ENCODE results near the gene ASXL2.

The ASXL2 gene

DNA sequence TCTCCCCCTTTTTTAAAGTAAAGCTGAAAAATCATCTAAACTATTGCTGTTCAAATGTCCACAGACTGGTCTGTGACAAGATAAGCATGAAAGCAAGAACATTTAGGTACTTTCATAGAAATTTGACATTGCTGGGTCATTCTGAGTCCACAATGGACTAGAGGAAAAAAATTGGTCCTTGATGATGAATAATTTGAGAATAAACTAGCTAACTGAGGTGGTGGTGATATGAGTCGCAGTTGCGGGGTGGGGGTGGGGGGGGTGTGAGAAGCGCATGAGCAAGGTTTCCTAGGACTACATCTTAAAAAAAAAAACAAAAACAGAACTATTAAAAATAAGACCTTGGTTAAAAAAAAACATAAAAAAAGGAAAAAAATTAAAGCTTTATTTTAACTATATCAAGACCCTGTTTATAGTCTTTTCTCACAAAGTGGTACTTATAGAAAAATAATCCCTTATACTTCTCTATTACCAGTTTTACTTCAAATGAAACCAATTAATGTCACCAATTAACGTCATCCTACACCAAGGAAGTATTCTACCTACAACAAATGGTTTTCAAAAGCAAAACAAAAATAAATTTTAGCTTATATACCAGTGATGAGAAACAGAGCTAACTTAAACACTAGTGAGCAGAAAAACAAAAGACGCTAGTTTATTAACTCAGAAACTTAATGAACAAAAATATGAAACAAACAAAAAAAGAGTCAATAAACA is 88.1 kb downstream of the ASXL2 start:
- H3K9me3 ChIP-seq = no peaks in the 10 kb centered on the region
- TF ChIP-seq, protein P1, sequence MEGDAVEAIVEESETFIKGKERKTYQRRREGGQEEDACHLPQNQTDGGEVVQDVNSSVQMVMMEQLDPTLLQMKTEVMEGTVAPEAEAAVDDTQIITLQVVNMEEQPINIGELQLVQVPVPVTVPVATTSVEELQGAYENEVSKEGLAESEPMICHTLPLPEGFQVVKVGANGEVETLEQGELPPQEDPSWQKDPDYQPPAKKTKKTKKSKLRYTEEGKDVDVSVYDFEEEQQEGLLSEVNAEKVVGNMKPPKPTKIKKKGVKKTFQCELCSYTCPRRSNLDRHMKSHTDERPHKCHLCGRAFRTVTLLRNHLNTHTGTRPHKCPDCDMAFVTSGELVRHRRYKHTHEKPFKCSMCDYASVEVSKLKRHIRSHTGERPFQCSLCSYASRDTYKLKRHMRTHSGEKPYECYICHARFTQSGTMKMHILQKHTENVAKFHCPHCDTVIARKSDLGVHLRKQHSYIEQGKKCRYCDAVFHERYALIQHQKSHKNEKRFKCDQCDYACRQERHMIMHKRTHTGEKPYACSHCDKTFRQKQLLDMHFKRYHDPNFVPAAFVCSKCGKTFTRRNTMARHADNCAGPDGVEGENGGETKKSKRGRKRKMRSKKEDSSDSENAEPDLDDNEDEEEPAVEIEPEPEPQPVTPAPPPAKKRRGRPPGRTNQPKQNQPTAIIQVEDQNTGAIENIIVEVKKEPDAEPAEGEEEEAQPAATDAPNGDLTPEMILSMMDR (IDR thresholded peaks at IDR 0.05; ENCODE audit: low read depth, low read length) = no peak
- no peaks in the 10 kb centered on the region for H3K27me3 ChIP-seq
- DNase-seq = no peak
- H3K4me1 ChIP-seq = peaks cover under 1% of the 10 kb centered on the region; the same call in 1 of the 2 replicates
- H3K4me3 ChIP-seq (ENCODE audit: low read depth, low read length) = no peak overlapping the region
- peaks cover 7% of the 10 kb centered on the region for H3K36me3 ChIP-seq

DNA sequence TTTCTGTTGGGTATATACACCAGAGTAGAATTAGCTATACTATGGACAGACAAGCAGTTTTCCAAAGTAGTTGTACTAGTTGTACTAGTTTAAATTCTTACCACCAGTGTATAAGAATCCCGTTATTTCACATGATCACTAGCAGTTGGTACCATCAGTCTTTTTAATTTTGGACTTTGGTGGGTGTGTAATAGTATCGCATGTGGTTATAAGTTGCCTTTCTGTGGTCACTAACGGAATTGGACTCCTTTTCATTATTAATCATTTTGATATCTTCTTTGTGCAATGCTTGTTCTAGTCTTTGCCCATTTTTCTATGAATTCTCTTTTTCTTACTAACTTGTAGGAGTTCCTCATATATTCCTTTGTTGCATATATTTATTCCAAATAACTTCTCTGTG is 89.8 kb downstream of the ASXL2 start:
- no peak for DNase-seq
- no peaks in the 10 kb centered on the region for H3K9me3 ChIP-seq
- H3K4me1 ChIP-seq = no peaks in the 10 kb centered on the region
- H3K27me3 ChIP-seq = no peaks in the 10 kb centered on the region
- TF ChIP-seq, protein P1 (IDR thresholded peaks at IDR 0.05; ENCODE audit: low read depth, low read length) = no peak
- no peak overlapping the region for H3K4me3 ChIP-seq (ENCODE audit: low read depth, low read length)
- H3K36me3 ChIP-seq = peaks cover 7% of the 10 kb centered on the region

DNA sequence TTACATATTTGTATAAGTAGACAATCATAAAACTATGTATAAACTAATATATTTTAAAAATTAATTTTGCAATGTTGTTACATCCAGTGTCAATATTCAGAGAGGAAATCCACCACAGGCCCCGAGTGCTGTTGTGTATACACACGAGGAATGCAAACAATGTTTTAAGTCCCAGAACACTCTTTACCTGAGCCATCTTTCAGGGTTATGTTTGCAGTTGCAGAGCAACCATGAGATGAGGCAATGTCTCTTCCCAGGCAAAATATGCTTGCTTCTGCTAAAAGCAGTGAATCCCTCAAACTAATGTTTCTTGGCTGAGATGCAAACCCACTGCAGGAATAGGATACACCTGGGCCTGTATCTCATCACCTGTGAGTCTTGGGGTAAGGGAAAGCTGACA is 91.3 kb downstream of the ASXL2 start:
- H3K9me3 ChIP-seq = no peaks in the 10 kb centered on the region
- no peaks in the 10 kb centered on the region for H3K27me3 ChIP-seq
- DNase-seq = no peak
- no peaks in the 10 kb centered on the region for H3K4me1 ChIP-seq
- H3K4me3 ChIP-seq (ENCODE audit: low read depth, low read length) = no peak overlapping the region
- TF ChIP-seq, protein P1 (IDR thresholded peaks at IDR 0.05; ENCODE audit: low read depth, low read length) = no peak
- H3K36me3 ChIP-seq = peaks cover 4% of the 10 kb centered on the region; the same call in 1 of the 2 replicates

DNA sequence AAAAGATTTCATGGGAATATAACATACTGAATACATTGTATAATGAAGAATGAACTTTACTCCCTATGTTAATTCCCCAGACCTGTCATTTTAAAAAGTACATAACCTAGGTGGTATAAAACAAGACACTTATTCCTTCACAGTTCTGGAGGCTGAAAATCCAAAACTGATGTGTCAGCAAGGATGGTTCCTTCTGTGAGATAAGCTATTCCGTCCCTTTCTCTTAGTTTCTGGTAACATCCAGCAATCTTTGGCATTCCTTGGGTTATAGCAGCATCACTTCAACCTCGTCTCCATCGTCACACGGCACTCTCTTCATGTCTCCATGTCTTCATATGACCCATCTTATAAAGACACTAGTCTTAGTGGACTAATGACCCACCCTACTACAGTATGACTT is 93.9 kb downstream of the ASXL2 start:
- TF ChIP-seq, protein P1 (IDR thresholded peaks at IDR 0.05; ENCODE audit: low read depth, low read length) = no peak
- peaks cover 4% of the 10 kb centered on the region; the same call in 1 of the 2 replicates for H3K36me3 ChIP-seq
- H3K27me3 ChIP-seq = no peaks in the 10 kb centered on the region
- H3K4me3 ChIP-seq (ENCODE audit: low read depth, low read length) = no peak overlapping the region
- H3K4me1 ChIP-seq = no peaks in the 10 kb centered on the region
- H3K9me3 ChIP-seq = no peaks in the 10 kb centered on the region
- DNase-seq = no peak

DNA sequence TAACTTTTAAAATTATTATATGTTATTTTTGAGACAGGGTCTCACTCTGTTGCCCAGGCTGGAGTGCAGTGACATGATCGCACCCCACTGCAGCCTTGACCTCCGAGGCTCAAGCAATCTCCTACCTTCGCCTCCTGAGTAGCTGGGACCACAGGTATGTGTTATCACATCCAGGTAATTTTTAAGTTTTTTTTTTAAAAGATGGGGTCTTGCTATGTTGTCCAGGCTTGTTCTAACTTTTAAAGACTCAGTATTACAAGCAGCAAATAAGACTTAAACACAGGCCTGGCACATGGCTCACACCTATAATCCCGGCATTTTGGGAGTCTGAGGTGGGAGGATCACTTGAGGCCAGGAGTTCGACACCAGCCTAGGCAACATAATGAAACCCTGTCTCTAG is 101.2 kb downstream of the ASXL2 start:
- Histone ChIP-seq H3K4me1 (no peaks in the 10 kb centered on the region; the same call in 1 of the 2 replicates), H3K4me3 (ENCODE audit: low read depth, low read length) (no peak overlapping the region), H3K27me3 (no peaks in the 10 kb centered on the region), H3K9me3 (no peaks in the 10 kb centered on the region; the same call in 1 of the 2 replicates), H3K36me3 (peaks cover 8% of the 10 kb centered on the region)
- TF ChIP-seq, protein P1 (IDR thresholded peaks at IDR 0.05; ENCODE audit: low read depth, low read length) = no peak
- DNase-seq = no peak

DNA sequence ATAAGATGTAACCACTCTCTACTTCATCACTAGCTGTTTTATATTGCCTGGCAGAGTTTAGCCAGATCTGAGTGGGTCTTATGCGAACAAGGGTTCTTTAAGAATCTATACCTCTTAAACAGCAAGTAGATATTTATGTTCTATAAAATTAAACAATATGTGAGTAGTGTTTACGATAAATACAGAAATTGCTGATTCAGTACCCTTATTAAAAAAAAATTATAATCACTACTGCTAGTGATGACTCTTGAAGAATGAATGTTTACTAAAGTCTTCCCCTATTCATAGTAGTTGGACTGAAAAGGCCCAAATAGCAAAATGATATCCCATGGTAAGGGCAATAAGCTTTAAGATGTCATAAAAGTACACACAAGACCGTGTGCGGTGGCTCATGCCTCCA is 106.2 kb downstream of the ASXL2 start:
- no peaks in the 10 kb centered on the region; the same call in 1 of the 2 replicates for H3K4me1 ChIP-seq
- TF ChIP-seq, protein P1 (IDR thresholded peaks at IDR 0.05; ENCODE audit: low read depth, low read length) = no peak
- no peak for DNase-seq
- H3K27me3 ChIP-seq = no peaks in the 10 kb centered on the region
- no peak overlapping the region for H3K4me3 ChIP-seq (ENCODE audit: low read depth, low read length)
- H3K9me3 ChIP-seq = no peaks in the 10 kb centered on the region
- peaks cover 26% of the 10 kb centered on the region for H3K36me3 ChIP-seq

Measured in BE2C (cell line).